GM19452 (cell line): ENCODE measurements around the gene MYL7.
"Not testable (repeated sequence)": the region's sequence is repeated elsewhere in the genome, so short reads cannot be mapped to it uniquely, and the experiment has no call there.

Source experiments
- ATAC-seq: cut with Tn5 transposase; IDR thresholded peaks from one replicate; pipeline ENCODE4 v1.9.1; 2021; ENCODE audit not compliant: unreplicated experiment

MYL7 gene

GRCh38 chr7:44133295-44133694 is 7.8 kb downstream of the MYL7 start:
- no peak for ATAC-seq

- ATAC-seq: no peak
Observed at GRCh38 chr7:44132039-44132438, 9.1 kb downstream of the MYL7 start.

GRCh38 chr7:44131173-44132029 is 9.7 kb downstream of the MYL7 start:
- ATAC-seq: no peak

- no peak for ATAC-seq
Observed at GRCh38 chr7:44128721-44129582, 12.2 kb downstream of the MYL7 start.

GRCh38 chr7:44127161-44127560 is 14.0 kb downstream of the MYL7 start:
- no peak for ATAC-seq

- ATAC-seq: not testable (repeated sequence)
Observed at GRCh38 chr7:44126574-44126973, 14.6 kb downstream of the MYL7 start.

GRCh38 chr7:44124822-44125202 is 16.3 kb downstream of the MYL7 start:
- ATAC-seq: no peak

- ATAC-seq: peak; percentile 98
Observed at GRCh38 chr7:44123190-44124003, 17.7 kb downstream of the MYL7 start, which contains the start of gene POLD2. Gene POLD2, minus strand, starts transcription at chr7:44123548. Its CDS starts 1,495 bp downstream, at chr7:44122053.

GRCh38 chr7:44122529-44122928 is 18.6 kb downstream of the MYL7 start:
- no peak for ATAC-seq

GRCh38 chr7:44121761-44122420 is 19.2 kb downstream of the MYL7 start:
- ATAC-seq: no peak

- no peak for ATAC-seq
Observed at GRCh38 chr7:44120395-44120794, 20.7 kb downstream of the MYL7 start.

GRCh38 chr7:44119829-44120380 is 21.2 kb downstream of the MYL7 start:
- no peak for ATAC-seq

- ATAC-seq: no peak
Observed at GRCh38 chr7:44117801-44118429, 23.2 kb downstream of the MYL7 start.

- no peak for ATAC-seq
Observed at GRCh38 chr7:44116789-44117666, 24.1 kb downstream of the MYL7 start.

- no peak for ATAC-seq
Observed at GRCh38 chr7:44116087-44116788, 24.9 kb downstream of the MYL7 start.

GRCh38 chr7:44114586-44115310 is 26.4 kb downstream of the MYL7 start:
- no peak for ATAC-seq

- ATAC-seq: no peak
Observed at GRCh38 chr7:44113764-44114354, 27.3 kb downstream of the MYL7 start.
